WI38 (cell line): ENCODE results near the gene HP.
"Not testable (repeated sequence)": the region's sequence is repeated elsewhere in the genome, so short reads cannot be mapped to it uniquely, and the experiment has no call there.

Experiments used
- H3K4me3 ChIP-seq: 2 replicates; pipeline ENCODE4 v1.5.1; 2011; ENCODE audit warnings: low read depth, mild to moderate bottlenecking, control low read depth, low read length
- TF ChIP-seq, protein P1 (sequence below): IDR thresholded peaks from 2 replicates; pipeline ENCODE4 v1.5.1; 2012; ENCODE audit warnings: low read depth, mild to moderate bottlenecking, control low read depth, low read length

Gene HP

DNA sequence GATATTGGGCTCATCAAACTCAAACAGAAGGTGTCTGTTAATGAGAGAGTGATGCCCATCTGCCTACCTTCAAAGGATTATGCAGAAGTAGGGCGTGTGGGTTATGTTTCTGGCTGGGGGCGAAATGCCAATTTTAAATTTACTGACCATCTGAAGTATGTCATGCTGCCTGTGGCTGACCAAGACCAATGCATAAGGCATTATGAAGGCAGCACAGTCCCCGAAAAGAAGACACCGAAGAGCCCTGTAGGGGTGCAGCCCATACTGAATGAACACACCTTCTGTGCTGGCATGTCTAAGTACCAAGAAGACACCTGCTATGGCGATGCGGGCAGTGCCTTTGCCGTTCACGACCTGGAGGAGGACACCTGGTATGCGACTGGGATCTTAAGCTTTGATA, 6.1 kb downstream of the HP start:
- no peak overlapping the region for H3K4me3 ChIP-seq
- TF ChIP-seq, protein P1, sequence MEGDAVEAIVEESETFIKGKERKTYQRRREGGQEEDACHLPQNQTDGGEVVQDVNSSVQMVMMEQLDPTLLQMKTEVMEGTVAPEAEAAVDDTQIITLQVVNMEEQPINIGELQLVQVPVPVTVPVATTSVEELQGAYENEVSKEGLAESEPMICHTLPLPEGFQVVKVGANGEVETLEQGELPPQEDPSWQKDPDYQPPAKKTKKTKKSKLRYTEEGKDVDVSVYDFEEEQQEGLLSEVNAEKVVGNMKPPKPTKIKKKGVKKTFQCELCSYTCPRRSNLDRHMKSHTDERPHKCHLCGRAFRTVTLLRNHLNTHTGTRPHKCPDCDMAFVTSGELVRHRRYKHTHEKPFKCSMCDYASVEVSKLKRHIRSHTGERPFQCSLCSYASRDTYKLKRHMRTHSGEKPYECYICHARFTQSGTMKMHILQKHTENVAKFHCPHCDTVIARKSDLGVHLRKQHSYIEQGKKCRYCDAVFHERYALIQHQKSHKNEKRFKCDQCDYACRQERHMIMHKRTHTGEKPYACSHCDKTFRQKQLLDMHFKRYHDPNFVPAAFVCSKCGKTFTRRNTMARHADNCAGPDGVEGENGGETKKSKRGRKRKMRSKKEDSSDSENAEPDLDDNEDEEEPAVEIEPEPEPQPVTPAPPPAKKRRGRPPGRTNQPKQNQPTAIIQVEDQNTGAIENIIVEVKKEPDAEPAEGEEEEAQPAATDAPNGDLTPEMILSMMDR: no peak

DNA sequence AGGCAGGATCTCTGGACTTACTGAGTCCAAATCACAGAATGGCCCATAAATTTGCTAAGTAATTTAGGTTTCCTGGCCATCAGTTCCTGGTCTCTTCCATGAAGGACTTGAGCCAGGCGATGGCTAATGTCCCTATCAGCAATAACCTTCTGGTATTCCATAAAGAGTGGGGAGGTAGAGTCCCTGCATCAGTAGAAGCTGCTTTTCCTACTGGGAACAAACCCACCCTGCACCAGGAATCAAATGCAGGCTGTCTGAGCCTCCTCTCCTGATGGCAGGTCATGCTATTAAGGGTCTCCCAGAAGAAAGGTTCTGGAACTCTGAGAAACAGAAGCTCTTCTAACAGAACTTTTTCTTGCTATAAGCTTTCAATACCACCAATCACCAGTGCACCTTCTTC, 7.3 kb downstream of the HP start:
- TF ChIP-seq, protein P1: no peak
- H3K4me3 ChIP-seq: no peak overlapping the region

- TF ChIP-seq, protein P1: no peak
Measured at GRCh38 chr16:72064361-72064894, 10.1 kb downstream of the HP start.

DNA sequence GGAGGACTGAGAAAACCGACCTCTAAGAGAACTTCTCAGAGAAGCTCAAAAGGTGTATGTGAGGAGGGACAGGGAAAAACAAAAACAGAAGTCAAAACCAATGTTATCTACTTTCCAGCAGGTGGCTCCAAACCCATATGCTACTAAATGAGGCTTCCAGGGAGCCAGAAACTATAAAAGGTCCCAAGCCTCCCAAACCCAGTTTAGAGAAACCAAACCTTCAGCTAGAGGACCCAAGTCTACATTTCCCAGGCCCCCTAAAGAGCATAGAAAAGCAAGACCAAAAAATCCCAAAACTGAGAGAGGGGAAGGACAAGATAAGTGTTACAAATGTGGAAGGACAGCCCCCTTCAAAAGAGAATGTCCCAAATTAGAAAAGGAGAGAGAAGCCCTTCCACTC, 12.4 kb downstream of the HP start:
- no peak overlapping the region for H3K4me3 ChIP-seq
- TF ChIP-seq, protein P1: peak; percentile 27; the same call in 1 of the 2 replicates

More at GRCh38 chr16:72064361-72064894, 10.1 kb downstream of the HP start:
- no peak overlapping the region for H3K4me3 ChIP-seq

DNA sequence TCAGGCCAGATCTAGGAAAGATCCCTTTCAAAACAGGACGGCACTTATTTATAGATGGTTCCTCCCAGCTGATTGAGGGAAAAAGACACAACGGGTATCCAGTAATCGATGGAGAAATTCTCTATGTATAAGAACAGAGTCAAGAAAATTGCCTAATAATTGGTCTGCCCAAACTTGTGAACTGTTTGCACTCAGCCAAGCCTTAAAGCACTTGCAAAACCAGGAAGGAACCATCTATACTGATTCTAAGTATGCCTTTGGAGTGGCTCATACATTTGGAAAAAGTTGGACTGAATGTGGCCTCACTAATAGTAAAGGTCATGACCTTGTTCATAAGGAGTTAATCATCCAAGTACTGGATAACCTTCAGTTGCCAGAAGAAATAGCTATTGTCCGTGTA, 14.6 kb downstream of the HP start:
- TF ChIP-seq, protein P1: no peak
- H3K4me3 ChIP-seq: no peak overlapping the region

GRCh38 chr16:72072514-72073342, 18.4 kb downstream of the HP start:
- no peak overlapping the region for H3K4me3 ChIP-seq
- TF ChIP-seq, protein P1: no peak

- TF ChIP-seq, protein P1: no peak
- no peak overlapping the region for H3K4me3 ChIP-seq
Measured at GRCh38 chr16:72073560-72074230, 19.4 kb downstream of the HP start.

DNA sequence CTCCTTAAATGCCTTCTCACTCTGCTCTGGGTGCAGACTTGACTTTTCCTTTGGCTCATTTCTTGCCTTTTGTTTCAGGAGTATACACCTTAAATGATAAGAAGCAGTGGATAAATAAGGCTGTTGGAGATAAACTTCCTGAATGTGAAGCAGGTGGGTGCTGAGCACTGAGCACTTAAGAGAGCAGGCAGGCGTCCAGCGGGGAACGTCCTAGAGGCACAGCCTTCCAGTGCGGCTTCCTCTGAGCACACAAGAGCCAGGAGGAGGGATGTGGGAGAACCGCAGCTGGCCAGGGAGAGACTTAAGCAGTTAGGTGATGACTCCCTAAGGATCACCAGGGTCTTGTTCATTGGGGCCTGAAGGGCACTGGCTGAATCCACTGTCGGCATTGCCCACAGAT, 20.8 kb downstream of the HP start:
- not testable (repeated sequence) for H3K4me3 ChIP-seq

DNA sequence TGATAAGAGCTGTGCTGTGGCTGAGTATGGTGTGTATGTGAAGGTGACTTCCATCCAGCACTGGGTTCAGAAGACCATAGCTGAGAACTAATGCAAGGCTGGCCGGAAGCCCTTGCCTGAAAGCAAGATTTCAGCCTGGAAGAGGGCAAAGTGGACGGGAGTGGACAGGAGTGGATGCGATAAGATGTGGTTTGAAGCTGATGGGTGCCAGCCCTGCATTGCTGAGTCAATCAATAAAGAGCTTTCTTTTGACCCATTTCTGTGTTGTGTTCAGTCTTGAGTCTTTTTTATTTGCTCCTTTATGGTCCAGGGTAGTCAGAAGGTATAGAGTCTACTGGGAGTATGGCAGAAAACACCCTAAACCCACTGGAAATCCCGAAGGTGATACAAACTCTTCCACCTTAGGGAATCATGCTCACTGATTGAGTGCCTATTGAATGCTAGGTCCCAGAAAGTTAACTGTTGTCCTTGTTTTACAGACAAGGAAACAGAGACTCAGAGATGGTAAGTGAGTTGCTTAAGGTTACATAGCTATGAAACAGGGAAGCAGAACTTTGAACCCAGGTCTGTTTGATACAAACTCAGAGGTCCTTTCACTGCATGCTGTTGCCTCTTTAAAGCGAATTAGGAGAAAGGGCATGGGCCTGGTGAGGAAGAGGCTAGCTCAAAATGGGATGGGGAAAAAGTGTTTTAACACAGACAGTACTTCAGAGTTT, 22.8 kb downstream of the HP start:
- H3K4me3 ChIP-seq: not testable (repeated sequence)
